RWPE2 (cell line): ENCODE data around the gene ATG16L1.

Source experiments
- ATAC-seq: fragments of 200-7000 bp; cut with Tn5 transposase; 3 replicates; pipeline ENCODE4 v1.9.1; 2021; ENCODE audit warnings: low read depth
- DNase-seq: peaks from one replicate; pipeline ENCODE4 v3.0.0-alpha.2; 2020; ENCODE audit warnings: low spot score
- H3K27ac ChIP-seq: fragments of 450-650 bp; 2 replicates; pipeline ENCODE4 v1.5.1; 2017; ENCODE audit warnings: mild to moderate bottlenecking; ENCODE audit not compliant: poor library complexity, severe bottlenecking
- H3K27me3 ChIP-seq: fragments of 250-450 bp; sonication (Bioruptor Pico); 2 replicates; pipeline ENCODE4 v1.5.1; 2021; ENCODE audit warnings: mild to moderate bottlenecking, moderate library complexity; ENCODE audit not compliant: insufficient read depth, poor library complexity, severe bottlenecking
- H3K36me3 ChIP-seq: fragments of 250-450 bp; sonication (Bioruptor Pico); 2 replicates; pipeline ENCODE4 v1.5.1; 2020; ENCODE audit warnings: low read depth, mild to moderate bottlenecking, moderate library complexity
- H3K4me1 ChIP-seq: fragments of 250-450 bp; sonication (Bioruptor Pico); 2 replicates; pipeline ENCODE4 v1.5.1; 2021; ENCODE audit warnings: mild to moderate bottlenecking, moderate library complexity; ENCODE audit not compliant: insufficient read depth, poor library complexity, severe bottlenecking
- H3K4me3 ChIP-seq: fragments of 250-450 bp; sonication (Bioruptor Pico); 2 replicates; pipeline ENCODE4 v1.5.1; 2021; ENCODE audit warnings: mild to moderate bottlenecking, moderate library complexity; ENCODE audit not compliant: severe bottlenecking
- H3K9me3 ChIP-seq: fragments of 250-450 bp; sonication (Bioruptor Pico); 2 replicates; pipeline ENCODE4 v1.5.1; 2021; ENCODE audit warnings: mild to moderate bottlenecking, moderate library complexity; ENCODE audit not compliant: severe bottlenecking
- TF ChIP-seq, protein P1 (sequence below): fragments of 450-650 bp; IDR thresholded peaks from one replicate; pipeline ENCODE4 v1.5.1; 2017; ENCODE audit warnings: mild to moderate bottlenecking, moderate library complexity; ENCODE audit not compliant: poor library complexity, severe bottlenecking

ATG16L1 gene

GRCh38 chr2:233245406-233245805 is 6.1 kb upstream of the ATG16L1 start:
- Histone ChIP-seq H3K4me3 (no peak overlapping the region), H3K9me3 (no peaks in the 10 kb centered on the region), H3K36me3 (no peaks in the 10 kb centered on the region), H3K4me1 (peaks cover 42% of the 10 kb centered on the region), H3K27me3 (no peaks in the 10 kb centered on the region), H3K27ac (peak overlapping the region; percentile 93)
- TF ChIP-seq, protein P1, sequence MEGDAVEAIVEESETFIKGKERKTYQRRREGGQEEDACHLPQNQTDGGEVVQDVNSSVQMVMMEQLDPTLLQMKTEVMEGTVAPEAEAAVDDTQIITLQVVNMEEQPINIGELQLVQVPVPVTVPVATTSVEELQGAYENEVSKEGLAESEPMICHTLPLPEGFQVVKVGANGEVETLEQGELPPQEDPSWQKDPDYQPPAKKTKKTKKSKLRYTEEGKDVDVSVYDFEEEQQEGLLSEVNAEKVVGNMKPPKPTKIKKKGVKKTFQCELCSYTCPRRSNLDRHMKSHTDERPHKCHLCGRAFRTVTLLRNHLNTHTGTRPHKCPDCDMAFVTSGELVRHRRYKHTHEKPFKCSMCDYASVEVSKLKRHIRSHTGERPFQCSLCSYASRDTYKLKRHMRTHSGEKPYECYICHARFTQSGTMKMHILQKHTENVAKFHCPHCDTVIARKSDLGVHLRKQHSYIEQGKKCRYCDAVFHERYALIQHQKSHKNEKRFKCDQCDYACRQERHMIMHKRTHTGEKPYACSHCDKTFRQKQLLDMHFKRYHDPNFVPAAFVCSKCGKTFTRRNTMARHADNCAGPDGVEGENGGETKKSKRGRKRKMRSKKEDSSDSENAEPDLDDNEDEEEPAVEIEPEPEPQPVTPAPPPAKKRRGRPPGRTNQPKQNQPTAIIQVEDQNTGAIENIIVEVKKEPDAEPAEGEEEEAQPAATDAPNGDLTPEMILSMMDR: no peak
- ATAC-seq: no peak
- no peak for DNase-seq

GRCh38 chr2:233247116-233247515 is 4.4 kb upstream of the ATG16L1 start:
- Histone ChIP-seq H3K9me3 (no peaks in the 10 kb centered on the region), H3K27ac (peak overlapping the region; percentile 93), H3K36me3 (no peaks in the 10 kb centered on the region), H3K4me1 (peaks cover 27% of the 10 kb centered on the region), H3K27me3 (no peaks in the 10 kb centered on the region), H3K4me3 (no peak overlapping the region)
- no peak for DNase-seq
- ATAC-seq: no peak
- TF ChIP-seq, protein P1: no peak

DNA sequence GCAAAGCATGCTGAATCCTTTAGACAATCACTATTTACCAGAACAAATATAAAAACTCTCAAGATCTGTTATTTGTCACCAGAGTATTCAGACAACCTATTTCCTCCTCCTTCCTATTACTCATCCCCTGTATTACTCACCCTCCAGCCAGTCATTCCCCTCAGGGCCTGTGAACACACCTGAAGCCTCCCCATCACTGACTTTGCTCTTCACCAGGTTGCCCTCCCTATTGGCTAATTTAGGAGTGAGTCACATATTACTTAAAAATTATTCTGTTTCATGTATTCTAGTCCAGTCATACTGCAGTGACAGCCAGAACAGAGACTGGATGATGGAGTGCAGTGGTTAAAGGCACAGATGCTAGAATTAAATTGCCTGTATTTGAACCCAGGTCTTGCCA is 3.7 kb upstream of the ATG16L1 start:
- peak overlapping the region; percentile 93 for H3K27ac ChIP-seq
- ATAC-seq (peak; percentile 83), DNase-seq (peak; percentile 86)
- no peak overlapping the region for H3K4me3 ChIP-seq
- H3K4me1 ChIP-seq: peaks cover 23% of the 10 kb centered on the region
- TF ChIP-seq, protein P1: no peak
- no peaks in the 10 kb centered on the region for H3K9me3 ChIP-seq
- 0 out of 2 replicates have a peak, but pooled peaks cover 1% of the 10 kb centered on the region for H3K36me3 ChIP-seq
- H3K27me3 ChIP-seq: no peaks in the 10 kb centered on the region

DNA sequence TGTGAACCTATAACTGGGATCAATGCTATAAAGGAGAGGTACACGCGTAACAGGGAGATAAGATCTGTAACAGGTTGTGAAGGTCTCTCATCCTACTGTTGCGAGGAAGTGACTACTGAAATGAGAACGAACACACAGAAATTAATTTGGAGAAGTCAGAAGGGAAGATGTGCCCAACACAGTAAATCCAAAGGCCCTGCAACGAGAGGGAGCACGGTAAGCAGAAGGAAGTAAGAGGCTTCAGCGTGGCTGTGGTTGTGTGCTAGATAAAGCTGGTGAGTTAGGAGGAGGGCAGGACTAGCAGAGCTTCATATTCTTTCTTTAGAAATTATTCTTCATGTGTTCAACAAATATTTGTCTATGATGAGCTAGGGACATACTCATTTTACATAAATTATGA is 2.5 kb upstream of the ATG16L1 start:
- ATAC-seq (no peak), DNase-seq (no peak)
- peaks cover 33% of the 10 kb centered on the region for H3K4me1 ChIP-seq
- peaks cover 10% of the 10 kb centered on the region for H3K36me3 ChIP-seq
- H3K27me3 ChIP-seq: no peaks in the 10 kb centered on the region
- TF ChIP-seq, protein P1: no peak
- no peaks in the 10 kb centered on the region for H3K9me3 ChIP-seq
- H3K4me3 ChIP-seq: no peak overlapping the region
- peak overlapping the region; percentile 93 for H3K27ac ChIP-seq

GRCh38 chr2:233250568-233250967 is 905 bp upstream of the ATG16L1 start:
- TF ChIP-seq, protein P1: no peak
- Histone ChIP-seq H3K9me3 (no peaks in the 10 kb centered on the region), H3K4me1 (peaks cover 36% of the 10 kb centered on the region), H3K36me3 (peaks cover 26% of the 10 kb centered on the region), H3K27me3 (no peaks in the 10 kb centered on the region), H3K27ac (peak overlapping the region; percentile 38), H3K4me3 (no peak overlapping the region)
- ATAC-seq: no peak
- DNase-seq: no peak
